GM18909 (cell line): ENCODE results near the gene LPCAT2.

Experiments
- ATAC-seq: cut with Tn5 transposase; IDR thresholded peaks from one replicate; pipeline ENCODE4 v1.9.1; 2021; ENCODE audit warnings: mild to moderate bottlenecking; ENCODE audit not compliant: unreplicated experiment, poor library complexity

LPCAT2 gene

GRCh38 chr16:55479430-55480140 is 29.3 kb upstream of the LPCAT2 start:
- no peak for ATAC-seq

- ATAC-seq, result no peak
Measured at GRCh38 chr16:55480228-55480655, 28.6 kb upstream of the LPCAT2 start.

GRCh38 chr16:55481023-55481422 is 27.8 kb upstream of the LPCAT2 start:
- ATAC-seq, result no peak

GRCh38 chr16:55482056-55482455 is 26.8 kb upstream of the LPCAT2 start:
- ATAC-seq, result no peak

- ATAC-seq, result no peak
Measured at GRCh38 chr16:55487048-55487803, 21.6 kb upstream of the LPCAT2 start.

- no peak for ATAC-seq
Measured at GRCh38 chr16:55488306-55488705, 20.6 kb upstream of the LPCAT2 start.

- ATAC-seq, result no peak
Measured at GRCh38 chr16:55489119-55489955, 19.5 kb upstream of the LPCAT2 start.

- ATAC-seq, result no peak
Measured at GRCh38 chr16:55489956-55490265, 19.0 kb upstream of the LPCAT2 start.

- no peak for ATAC-seq
Measured at GRCh38 chr16:55490301-55490700, 18.6 kb upstream of the LPCAT2 start.

- ATAC-seq, result no peak
Measured at GRCh38 chr16:55491691-55492090, 17.2 kb upstream of the LPCAT2 start.

GRCh38 chr16:55492756-55493380 is 16.0 kb upstream of the LPCAT2 start:
- ATAC-seq, result no peak

GRCh38 chr16:55494994-55495421 is 13.9 kb upstream of the LPCAT2 start:
- no peak for ATAC-seq

GRCh38 chr16:55495616-55496289 is 13.1 kb upstream of the LPCAT2 start:
- no peak for ATAC-seq

GRCh38 chr16:55496509-55497145 is 12.2 kb upstream of the LPCAT2 start:
- ATAC-seq, result no peak

GRCh38 chr16:55497558-55497957 is 11.3 kb upstream of the LPCAT2 start:
- ATAC-seq, result no peak

- no peak for ATAC-seq
Measured at GRCh38 chr16:55498101-55498500, 10.8 kb upstream of the LPCAT2 start.

- ATAC-seq, result no peak
Measured at GRCh38 chr16:55499281-55499680, 9.6 kb upstream of the LPCAT2 start.

- ATAC-seq, result no peak
Measured at GRCh38 chr16:55499951-55500529, 8.8 kb upstream of the LPCAT2 start.

GRCh38 chr16:55500530-55501011 is 8.3 kb upstream of the LPCAT2 start:
- ATAC-seq, result no peak
